NCI-H748 treated with DMSO at 0.1 percent for 48 hours (cell line): ENCODE results near the gene PUM1.

ENCODE experiments used
- DNase-seq: peaks from one replicate; lab custom pipeline; 2025; lab: John Stamatoyannopoulos, UW

PUM1 gene

DNA sequence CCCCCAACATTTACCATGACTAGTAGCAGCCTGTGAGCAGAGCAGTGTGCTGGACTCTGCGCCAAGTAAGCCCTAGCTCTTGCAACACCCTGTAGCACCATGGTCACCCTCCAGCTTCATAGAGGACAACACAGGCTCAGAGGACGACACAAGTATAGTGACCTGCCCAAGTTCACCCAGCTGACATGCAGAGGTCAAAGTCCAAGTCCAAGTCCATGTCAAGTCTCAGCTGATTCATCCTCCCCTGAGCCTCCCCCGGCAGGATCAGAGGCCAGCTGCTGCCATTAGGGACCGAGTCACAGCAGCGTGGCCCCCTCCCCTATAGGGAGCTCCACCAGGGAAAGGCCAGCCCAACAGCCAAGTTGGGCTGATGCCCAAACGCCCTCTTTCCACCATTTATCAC, 172.8 kb downstream of the PUM1 start:
- DNase-seq, result no peak

DNA sequence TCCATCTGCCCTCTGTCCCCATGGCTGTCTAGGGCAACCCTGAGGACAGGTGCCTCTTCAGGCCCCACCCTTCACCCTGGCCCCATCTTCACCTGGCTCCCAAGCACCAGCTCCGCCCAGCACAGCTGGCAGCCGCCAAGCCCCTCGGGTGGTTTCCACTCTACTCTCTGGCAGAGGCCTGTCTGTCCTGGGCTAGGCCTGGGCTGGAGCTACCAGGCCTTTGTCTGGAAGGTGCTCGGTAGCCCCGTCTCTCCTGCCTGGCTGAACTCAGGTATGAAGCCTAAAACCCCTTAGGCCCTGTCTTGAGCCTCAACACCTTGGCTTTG, 174.3 kb downstream of the PUM1 start:
- no peak for DNase-seq

DNA sequence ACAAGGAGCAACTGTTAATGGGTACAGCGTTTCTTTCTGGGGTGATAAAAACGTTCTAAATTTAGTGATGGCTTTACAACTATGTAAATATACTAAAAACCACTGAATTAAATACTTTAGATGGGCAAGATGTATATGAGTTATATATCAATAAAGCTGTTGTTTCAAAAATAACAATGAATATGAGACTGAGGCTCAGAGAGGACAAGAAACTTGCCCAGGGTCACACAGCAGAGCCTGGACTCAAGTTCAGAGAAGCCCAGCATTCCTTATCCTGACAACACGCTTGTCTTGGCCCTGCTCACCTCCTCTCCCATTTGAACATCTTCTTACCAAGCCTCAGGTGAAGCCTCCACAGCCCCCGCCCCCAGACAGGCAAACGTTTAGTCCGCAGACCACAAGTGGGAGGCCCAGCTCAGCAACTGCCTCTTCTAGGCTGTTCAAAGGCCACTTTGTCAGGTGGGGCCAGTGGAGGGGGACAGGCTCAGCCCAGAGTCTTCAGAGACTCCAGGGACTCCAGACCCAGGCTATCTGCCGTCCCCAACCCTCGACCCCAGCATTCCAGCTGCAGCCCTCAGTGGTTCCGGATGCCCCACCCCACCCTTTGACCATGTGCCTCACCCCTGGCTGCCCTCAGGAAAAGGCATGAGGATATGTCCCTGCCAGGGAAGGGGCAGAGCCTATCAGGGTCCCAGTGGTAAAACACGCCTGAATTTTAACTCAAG, 174.9 kb downstream of the PUM1 start:
- DNase-seq, result no peak

GRCh38 chr1:30889511-30889910, 176.0 kb downstream of the PUM1 start:
- DNase-seq, result no peak

DNA sequence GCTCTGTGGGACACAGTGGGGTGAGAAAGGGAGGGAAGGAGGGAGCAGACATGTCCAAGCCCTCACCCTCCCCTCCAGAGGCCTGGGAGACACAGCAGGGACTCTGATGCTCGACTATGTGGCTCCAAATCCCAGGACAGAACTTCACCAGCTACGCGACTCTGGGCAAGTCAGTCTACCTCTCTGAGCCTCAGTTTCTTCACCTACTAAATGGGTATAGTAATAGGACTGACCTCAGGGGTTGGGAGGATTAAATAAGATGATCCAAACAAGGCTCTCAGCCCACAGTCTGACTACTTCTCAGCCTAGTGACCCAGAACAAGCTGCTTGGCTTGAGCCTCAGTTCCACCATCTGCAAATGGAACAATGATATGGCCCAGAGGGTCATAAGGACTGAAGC, 176.5 kb downstream of the PUM1 start:
- no peak for DNase-seq

DNA sequence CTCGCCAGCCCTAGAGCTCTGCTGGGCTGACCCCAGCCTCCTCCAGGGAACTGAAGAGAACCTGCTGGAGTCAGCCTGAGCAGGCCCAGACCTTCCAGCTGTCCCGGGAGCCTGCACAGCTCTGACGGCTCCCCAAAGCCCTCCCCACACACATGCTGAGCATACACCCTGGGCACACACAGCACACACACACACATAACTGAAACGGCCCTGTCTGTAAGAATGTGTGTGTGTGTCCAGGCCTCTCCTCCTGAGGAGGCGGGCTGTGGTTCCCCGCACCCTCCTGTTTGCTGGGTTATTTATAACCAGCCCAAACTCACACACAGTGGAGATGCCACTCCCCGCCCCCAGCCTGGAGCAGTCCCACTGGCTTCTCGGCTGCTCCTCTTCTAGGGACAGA, 177.1 kb downstream of the PUM1 start:
- DNase-seq, result no peak

- no peak for DNase-seq
Observed at GRCh38 chr1:30887485-30888315, 177.8 kb downstream of the PUM1 start.

- DNase-seq, result no peak
Observed at GRCh38 chr1:30886710-30887428, 178.6 kb downstream of the PUM1 start.

- DNase-seq, result no peak
Observed at GRCh38 chr1:30885570-30886522, 179.7 kb downstream of the PUM1 start.

DNA sequence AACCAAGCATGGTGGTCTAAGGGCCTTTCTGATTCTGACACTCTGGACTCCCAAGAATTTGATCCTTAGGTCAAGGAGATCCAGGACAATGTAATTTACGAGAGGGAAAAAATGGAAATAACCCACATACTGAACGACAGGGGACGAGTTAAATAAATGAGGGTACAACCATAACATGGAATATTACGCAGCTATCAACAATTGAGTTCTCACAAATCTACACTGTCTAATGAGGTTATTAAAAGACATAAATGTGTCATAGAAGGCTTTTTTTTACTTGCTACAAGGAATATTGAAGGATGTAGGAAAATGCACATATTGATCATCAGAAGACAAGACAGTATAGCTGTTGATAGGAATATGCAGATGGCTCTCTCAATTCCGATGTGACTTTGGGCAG, 180.8 kb downstream of the PUM1 start:
- no peak for DNase-seq

- DNase-seq, result no peak
Observed at GRCh38 chr1:30883389-30884172, 181.9 kb downstream of the PUM1 start.

DNA sequence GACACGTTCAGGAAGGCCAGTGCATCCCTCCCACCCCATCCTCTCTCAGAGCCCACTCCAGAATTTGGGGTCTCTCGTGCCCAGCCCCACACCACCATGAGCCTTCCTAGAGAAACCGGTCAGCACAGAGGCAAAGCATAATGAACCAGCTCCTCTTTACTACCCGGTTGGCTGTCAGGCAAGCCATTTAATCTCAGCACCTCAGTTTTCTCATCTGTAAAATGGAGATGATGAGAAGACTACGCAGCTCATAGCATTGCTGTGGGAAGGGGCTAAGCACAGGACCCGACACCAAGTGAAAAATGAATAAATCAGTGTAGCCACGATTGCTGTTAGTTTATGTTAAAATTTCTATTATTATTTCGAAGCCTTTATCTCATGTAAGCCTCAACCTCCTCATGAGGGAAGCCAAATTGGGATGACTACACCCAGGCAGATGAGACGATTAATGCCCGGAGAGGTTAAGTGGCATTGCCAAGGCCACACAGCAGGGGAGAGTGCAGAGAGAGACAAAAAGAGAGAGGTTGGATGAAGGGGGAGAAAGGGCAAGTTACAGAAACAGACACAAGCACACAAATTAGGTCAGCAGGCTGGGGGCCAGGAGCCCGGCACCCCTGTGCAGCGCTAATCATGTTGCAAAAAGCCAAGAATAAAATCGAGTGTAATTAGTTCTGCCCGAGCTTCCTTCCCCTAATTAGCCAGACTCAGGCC, 182.7 kb downstream of the PUM1 start:
- no peak for DNase-seq
